Stimulated activated CD8-positive, alpha-beta memory T cell treated with anti-CD3 and anti-CD28 coated beads, Interleukin-15, amount 100 ng/mL, for 48 hours (primary cell): ENCODE data around the gene SYTL3.
"Not testable (repeated sequence)": the region's sequence is repeated elsewhere in the genome, so short reads cannot be mapped to it uniquely, and the experiment has no call there.

Experiments
- DNase-seq, 2 donors: peaks; one replicate each; pipeline ENCODE4 v3.0.0-alpha.2; 2020; ENCODE audit warnings: low read depth in 2 of 2

Gene SYTL3

DNA sequence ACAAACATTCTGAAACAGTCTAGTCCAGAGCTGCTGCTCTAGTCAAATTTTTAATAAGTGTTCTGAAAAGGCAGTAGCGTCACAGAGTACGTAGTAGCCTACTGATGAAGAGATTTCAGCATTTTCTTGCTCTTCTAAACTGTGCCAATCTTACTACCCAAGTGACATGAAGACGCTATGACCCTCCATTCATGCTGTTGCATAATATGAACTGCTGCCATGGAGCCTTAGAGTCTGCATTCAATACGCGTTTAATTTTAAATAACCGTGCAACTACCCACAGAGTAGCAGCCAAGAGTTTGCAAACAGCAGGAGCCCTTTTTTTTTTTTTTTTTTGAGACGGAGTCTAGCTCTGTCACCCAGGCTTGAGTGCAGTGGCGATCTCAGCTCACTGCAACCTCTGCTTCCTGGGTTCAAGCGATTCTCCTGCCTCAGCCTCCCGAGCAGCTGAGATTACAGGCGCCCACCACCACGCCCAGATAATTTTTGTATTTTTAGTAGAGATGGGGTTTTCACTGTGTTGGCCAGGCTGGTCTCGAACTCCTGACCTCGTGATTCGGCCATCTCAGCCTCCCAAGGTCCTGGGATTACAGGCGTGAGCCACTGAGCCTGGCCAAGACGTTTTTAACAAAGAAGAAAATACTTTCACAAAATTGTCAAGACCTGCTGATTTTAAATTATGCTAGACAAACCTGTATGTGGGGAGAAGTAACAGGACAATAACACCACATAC is 125.0 kb downstream of the SYTL3 start:
- no peak for DNase-seq

GRCh38 chr6:158775832-158776231 is 126.0 kb downstream of the SYTL3 start:
- no peak for DNase-seq

GRCh38 chr6:158776737-158777136 is 126.9 kb downstream of the SYTL3 start:
- no peak for DNase-seq

DNA sequence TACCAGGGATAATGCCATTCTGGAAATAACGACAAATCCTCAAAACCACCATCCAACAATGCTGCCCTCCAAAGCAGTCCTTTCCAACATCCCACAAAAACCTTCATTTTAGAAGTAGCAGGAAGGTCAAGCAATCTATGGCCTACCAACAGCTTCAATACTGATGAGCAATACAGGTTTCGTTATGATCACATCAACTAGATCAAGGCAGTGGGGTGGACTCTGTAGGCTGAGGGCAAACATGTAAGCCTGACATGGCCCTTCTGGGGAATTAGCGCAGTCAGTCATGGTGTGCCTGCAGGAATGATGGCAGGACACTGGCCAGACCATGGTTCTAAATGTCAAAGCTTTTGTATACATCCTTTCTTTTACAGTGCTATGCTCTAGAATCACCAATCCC is 127.7 kb downstream of the SYTL3 start:
- DNase-seq = no peak

- no peak for DNase-seq
These were observed 128.2 kb downstream of the SYTL3 start for GRCh38 chr6:158778005-158778527.

DNA sequence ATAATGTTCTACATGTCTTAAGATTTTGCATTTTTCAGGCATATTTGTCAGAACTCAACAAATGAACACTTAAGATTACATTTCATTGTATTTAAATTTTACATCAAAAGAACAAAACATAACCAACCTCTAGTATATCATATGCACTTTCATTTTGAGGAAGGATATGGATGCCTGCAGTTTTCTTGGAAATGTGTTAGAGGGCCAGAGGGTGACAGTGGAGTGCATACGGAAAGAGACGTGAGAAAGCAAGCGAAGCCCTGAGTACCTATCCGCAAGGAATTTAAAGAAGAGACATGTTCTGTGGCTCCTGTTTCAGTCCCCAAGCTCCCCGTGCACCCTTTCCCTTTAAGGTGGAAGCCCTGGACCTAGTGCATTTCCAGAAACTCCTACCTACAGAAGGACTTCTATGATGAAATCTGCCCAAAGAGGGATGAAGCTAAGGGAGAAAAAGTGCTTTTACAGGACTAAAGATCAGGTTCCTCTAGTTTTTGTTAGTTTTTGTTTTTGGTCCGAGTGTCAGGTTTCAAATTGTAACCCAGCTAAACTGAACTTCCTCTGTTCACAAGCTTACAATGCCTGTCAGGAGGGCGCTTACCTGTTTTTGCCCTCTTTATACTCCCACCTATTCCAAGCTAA is 130.5 kb downstream of the SYTL3 start:
- DNase-seq = no peak

DNA sequence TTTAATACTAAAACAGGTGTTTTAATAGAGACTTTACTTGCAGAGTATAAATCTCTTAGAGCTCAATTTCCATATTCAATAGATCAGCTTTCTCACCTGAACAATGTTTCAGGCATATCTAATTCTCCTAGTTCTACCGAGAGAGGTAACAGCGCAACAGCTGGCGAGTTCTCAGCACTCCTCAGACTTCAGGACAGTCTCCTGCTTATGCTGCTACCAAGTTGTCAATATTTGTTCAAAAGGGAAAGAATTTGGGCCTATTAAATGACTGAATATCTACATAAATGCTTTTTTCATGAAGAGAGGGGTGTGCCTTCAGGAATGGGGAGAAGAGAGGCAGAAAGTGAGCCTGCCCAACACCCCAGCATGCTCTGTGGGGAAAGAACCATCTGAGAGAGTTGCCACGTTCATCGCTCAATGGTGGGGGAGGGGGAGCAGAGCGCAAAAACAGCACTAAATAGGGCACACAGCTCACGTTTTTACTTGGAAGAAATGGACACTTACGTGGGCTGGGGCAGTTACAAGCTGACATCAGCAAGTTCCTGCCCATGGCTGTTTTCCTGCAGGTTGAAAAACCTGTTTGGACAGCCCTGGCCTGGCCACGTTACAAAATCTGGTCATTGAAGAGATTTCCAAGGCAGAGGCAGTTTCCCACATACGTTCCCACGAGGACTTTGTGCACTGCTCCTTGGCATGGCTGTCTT is 131.3 kb downstream of the SYTL3 start:
- no peak for DNase-seq

DNA sequence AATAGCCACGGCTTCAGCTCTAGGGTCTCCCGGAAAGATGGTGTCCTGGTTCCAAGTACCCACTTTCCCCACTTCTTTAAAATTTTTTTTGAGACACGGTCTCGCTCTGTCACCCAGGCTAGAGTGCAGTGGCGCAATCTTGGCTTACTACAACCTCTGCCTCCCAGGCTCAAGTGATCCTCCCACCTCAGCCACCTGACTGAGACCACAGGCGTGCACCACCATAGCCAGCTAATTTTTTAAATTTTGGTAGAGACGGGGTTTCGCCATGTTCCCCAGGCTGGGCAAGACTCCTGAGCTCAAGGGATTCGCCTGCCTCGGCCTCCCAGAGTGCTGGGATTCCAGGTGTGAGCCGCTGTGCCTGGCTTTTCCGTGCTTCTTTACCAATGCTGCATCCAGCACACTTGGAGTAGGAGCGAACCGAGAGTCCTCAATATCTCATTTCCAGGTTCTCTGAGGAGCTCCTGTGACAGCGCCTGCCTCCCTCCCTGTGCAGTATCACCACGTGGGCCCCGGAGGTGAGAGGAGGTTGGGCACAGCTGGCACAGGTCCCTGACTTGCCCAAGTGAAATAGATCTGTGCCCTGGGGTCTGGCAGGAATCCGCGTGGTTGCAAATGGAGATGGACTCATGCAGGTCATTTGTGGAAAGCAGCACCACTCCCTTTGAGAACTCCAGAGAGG is 132.0 kb downstream of the SYTL3 start:
- no peak for DNase-seq

GRCh38 chr6:158782432-158783166 is 132.7 kb downstream of the SYTL3 start:
- no peak for DNase-seq

- DNase-seq = no peak
These were observed 133.3 kb downstream of the SYTL3 start for GRCh38 chr6:158783167-158783450.

GRCh38 chr6:158783851-158784250 is 134.0 kb downstream of the SYTL3 start:
- no peak for DNase-seq

DNA sequence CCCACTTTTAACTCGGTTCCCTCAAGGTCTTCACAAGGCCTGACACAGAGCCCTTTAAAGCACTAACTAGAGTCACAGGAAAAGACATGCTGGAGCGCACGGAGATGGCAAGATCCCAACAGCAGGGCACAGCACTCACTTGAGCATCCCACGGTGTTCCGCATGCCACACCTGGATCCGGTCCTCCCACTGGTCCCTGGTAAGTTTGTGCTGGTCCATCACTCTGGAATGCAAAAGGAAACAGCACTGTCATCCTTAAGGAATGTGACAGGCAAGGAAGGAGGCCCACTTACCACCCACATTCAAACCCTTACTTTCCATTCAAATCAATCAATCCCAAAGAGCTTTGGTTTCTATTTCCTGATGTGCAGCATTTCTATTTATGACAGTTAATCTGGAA is 134.7 kb downstream of the SYTL3 start:
- no peak for DNase-seq

- no peak for DNase-seq
These were observed 135.2 kb downstream of the SYTL3 start for GRCh38 chr6:158785036-158785435.

DNA sequence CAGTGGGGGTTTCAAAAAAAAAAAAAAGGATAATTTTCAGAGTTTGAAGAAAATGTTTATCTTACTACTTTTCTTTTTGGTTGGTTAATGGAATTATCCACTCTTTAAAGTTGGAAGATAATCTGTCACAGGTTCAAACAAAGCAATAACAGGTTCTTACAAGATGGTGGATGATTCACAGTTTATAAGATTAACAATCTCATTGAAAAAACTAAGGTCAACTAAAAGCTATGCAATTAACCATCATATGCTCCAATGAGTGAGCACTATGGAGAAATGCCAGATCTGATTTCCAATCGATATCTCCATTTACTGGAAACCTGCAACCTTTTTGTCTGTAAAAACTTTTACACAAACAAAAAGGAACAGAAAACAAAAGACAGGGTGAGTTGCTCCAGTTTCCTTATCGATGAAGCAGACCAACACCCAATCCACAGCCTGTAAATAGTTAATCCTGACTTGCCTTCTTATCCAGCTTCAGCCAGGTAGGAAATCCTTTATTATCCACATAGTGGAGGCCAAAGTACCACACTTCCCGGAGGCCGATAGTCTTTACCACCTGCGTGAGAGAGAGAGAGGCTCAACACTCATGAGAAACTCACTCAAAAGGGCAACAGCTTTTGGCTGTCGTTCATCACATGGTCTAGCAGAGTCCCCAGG is 136.9 kb downstream of the SYTL3 start:
- no peak for DNase-seq

DNA sequence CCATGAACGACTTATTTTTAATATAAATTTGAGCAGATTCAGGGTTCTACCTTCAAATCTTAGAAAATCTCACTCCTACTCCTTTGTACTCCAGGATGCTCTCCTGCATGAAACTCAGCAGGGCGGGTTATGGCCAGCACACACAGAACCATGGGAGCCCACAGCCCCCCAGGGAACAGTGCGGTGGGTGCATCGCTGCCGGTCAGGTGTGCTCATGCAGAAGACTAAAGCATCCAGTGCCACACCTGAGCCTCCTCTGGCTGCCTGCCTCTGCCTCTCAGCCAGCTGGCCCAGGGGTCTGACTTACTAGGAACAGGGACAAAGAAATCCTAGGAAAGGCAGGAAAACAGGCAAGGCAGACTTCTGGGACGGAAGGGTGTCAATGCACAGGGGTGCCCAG is 137.5 kb downstream of the SYTL3 start:
- DNase-seq = no peak

DNA sequence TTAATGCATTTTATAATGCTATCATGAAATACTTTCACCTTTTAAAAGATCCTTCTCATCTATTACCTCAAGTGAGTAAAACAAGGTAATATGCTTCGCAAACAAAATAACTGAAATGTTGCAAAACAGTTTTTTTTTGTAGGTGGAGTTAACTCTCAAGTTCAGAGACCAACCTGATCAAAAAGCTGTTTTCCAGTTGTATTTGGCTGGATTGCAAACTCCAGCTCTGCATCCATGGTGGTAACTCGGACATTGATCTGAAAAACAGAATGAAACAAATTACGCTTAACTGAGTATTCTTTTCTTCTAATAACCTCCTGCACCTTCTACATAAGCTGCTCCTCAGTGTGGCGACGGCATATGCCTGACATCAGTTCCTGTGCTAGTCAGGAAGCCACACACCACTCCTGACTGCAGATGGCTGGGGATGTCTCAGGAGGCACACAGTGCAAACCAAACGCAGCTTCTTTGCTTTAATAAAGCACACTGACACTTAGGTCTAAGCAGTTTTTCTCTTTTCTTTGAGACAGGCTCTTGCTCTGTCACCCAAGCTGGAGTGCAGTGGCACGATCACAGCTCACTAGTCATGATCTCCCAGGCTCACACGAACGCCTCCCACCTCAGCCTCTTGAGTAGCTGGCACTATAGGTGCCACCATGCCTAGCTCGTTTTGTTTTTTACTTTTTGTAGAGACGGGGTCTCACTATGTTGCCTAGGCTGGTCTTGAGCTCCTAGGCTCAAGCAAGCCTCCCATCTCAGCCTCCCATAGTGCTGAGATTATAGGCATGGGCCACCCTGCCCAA is 139.5 kb downstream of the SYTL3 start:
- DNase-seq = no peak

- DNase-seq = no peak
These were observed 141.5 kb downstream of the SYTL3 start for GRCh38 chr6:158791274-158791855.

DNA sequence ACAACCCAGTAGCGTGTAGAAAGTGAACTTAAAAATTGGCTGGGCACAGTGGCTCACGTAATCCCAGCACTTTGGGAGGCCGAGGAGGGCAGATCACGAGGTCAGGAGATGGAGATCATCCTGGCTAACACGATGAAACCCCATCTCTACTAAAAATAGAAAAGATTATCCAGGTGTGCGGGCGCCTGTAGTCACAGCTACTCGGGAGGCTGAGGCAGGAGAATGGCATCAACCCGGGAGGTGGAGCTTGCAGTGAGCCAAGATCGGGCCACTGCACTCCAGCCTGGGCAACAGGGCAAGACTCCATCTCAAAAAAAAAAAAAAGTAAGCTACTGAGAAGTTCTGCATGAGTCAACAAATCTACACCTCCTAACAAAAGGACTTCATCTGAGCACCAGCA is 142.7 kb downstream of the SYTL3 start:
- DNase-seq = not testable (repeated sequence)

DNA sequence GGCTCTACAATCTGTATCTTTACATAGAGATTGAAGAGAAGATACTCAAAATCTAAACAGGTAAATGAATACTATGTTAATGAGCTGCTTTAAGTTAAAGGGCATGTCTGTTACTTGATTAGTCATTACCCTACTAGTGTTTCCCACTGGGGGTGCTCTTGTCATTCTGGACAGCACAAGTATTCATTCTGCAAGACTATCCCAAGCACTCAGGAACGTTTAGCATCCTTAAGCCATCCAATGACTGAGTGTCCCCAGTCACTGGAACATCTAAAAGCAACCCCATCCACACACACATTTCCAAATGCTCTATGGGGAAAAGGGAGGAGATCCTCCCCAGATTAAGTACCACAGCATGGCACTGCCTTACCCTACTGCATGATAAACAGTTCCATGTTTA is 143.6 kb downstream of the SYTL3 start:
- DNase-seq = no peak

GRCh38 chr6:158795516-158795915 is 145.7 kb downstream of the SYTL3 start:
- DNase-seq = no peak
